Measurements from ENCODE around the gene LTF.

- TF ChIP-seq REPIN1 (tag by site-specific recombination; IDR thresholded peaks at IDR 0.05; ENCODE audit: low read depth) (no peak), CTCF (tag by site-specific recombination; IDR thresholded peaks at IDR 0.05) (no peak), KLF9 (tag by site-specific recombination; IDR thresholded peaks at IDR 0.05; ENCODE audit: low read depth) (no peak), FEZF1 (tag by site-specific recombination; IDR thresholded peaks at IDR 0.05) (no peak), ZNF18 (tag by site-specific recombination; IDR thresholded peaks at IDR 0.05) (no peak), ZBTB49 (tag by site-specific recombination; IDR thresholded peaks at IDR 0.05; ENCODE audit: low read depth) (no peak), ZBTB7A (tag by site-specific recombination; IDR thresholded peaks at IDR 0.05; ENCODE audit: low read depth) (no peak), ZNF639 (tag by site-specific recombination; IDR thresholded peaks at IDR 0.05) (no peak), ZNF660 (tag by site-specific recombination; IDR thresholded peaks at IDR 0.05) (no peak), ZBTB11 (tag by site-specific recombination; conservative IDR thresholded peaks at IDR 0.05; ENCODE audit: low read depth) (no peak), YY1 (tag by site-specific recombination; IDR thresholded peaks at IDR 0.05) (no peak), ZIC2 (tag by site-specific recombination; IDR thresholded peaks at IDR 0.05) (no peak), ZNF626 (tag by site-specific recombination; IDR thresholded peaks at IDR 0.05) (no peak), ZSCAN18 (tag by site-specific recombination; IDR thresholded peaks at IDR 0.05) (no peak)
These were observed 50.8 kb downstream of the LTF start for GRCh38 chr3:46413951-46414350.
